MG63 (cell line): ENCODE data around the gene SPATA31D4. TPM values are rescaled to one million over a fixed set of nuclear protein-coding genes. Genes with fewer than 3 reads are reported as not detected.
A peak's percentile ranks its signal among the peaks of the same experiment; 100 is the strongest.
"Not testable (repeated sequence)": the region's sequence is repeated elsewhere in the genome, so short reads cannot be mapped to it uniquely, and the experiment has no call there.

Experiments used
- DNase-seq: peaks from one replicate; pipeline ENCODE4 v3.0.0-alpha.2; 2020
- H3K27me3 ChIP-seq: fragments of 250-450 bp; sonication (Bioruptor Pico); 2 replicates; pipeline ENCODE4 v1.5.1; 2020; ENCODE audit warnings: mild to moderate bottlenecking, moderate library complexity
- H3K36me3 ChIP-seq: fragments of 250-450 bp; sonication (Bioruptor Pico); 2 replicates; pipeline ENCODE4 v1.5.1; 2020; ENCODE audit warnings: mild to moderate bottlenecking, moderate library complexity
- H3K4me3 ChIP-seq: fragments of 250-450 bp; sonication (Bioruptor Pico); 2 replicates; pipeline ENCODE4 v1.5.1; 2020; ENCODE audit warnings: mild to moderate bottlenecking, moderate library complexity
- H3K9me3 ChIP-seq: fragments of 250-450 bp; sonication (Bioruptor Pico); 2 replicates; pipeline ENCODE4 v1.5.1; 2020; ENCODE audit warnings: mild to moderate bottlenecking, moderate library complexity
- total RNA-seq: library from RNA; depleted of rRNA; stranded (reverse); fragments of >200 nt; shearing (Covaris generic); gene quantifications from 2 replicates; pipeline ENCODE4 v1.2.3, GENCODE V29; 2014; ENCODE audit warnings: low replicate concordance; rRNA removed

The SPATA31D4 gene
- total RNA-seq, 1 experiment from 2014 or later = not detected

DNA sequence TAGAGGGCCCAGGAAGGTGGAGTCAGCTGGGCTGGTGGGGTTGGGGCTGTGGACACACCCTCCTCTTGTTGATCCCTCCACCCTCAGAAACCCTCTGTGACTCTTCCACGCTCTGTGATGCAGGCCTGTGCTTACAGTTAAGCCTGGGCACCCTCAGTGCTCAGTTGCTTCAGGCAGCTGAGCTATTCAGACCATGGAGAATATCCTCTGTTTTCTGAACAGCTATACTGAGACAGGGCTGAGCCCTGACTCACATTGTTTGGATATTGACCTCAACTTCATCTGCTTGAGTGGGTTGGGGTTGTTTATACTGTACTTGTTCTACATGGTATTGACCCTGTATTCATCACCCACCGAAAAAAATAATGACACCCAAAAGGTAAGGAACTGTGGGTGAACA is 15.2 kb downstream of the SPATA31D4 start, which contains the start of gene SPATA31D3:
SPATA31D3 (plus strand) TSS at position 108 of the 400 bp plus-strand sequence; CDS start at position 194, 86 bp downstream.
- DNase-seq, H3K9me3 ChIP-seq, H3K4me3 ChIP-seq, H3K27me3 ChIP-seq, H3K36me3 ChIP-seq: not testable (repeated sequence)

DNA sequence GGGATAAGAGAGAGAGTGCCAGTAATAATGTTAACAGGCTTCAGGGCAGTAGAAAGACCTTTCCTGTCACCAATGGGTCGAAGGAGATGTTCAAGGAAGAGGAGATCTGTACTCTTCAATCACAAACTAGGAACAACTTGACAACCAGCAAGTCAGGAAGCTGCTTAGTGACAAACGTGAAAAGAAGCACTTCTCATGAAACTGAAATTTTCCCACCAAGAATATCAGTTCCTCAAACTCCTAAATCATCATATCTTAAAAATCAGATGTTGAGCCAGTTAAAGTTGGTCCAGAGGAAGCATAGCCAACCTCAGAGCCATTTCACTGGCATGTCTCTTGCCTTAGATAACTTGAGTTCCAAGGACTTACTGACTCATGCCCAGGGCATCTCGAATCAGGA is 20.4 kb downstream of the SPATA31D4 start:
- H3K36me3 ChIP-seq, DNase-seq, H3K27me3 ChIP-seq, H3K4me3 ChIP-seq, H3K9me3 ChIP-seq: not testable (repeated sequence)

DNA sequence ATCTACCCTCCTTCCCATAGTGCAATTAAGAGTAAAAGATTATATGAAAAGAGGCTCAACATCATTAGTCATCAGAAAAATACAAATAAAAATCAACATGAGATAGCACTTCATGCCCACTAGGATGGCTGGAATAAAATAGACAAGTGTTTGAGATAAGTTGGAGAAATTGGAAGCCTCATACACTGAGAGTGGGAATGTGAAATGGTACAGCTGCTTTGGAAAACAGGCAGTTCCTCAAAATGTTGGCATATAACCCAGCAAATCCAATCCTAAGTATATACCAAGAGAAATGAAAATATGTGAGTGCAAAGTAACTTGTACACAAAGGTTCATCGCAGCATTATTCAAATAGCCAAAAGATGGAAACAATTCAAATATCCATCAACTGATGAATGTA is 24.9 kb downstream of the SPATA31D4 start:
- no peak for DNase-seq
- Histone ChIP-seq H3K36me3 (no peaks in the 10 kb centered on the region), H3K4me3 (no peak overlapping the region), H3K27me3 (no peaks in the 10 kb centered on the region), H3K9me3 (no peaks in the 10 kb centered on the region)

DNA sequence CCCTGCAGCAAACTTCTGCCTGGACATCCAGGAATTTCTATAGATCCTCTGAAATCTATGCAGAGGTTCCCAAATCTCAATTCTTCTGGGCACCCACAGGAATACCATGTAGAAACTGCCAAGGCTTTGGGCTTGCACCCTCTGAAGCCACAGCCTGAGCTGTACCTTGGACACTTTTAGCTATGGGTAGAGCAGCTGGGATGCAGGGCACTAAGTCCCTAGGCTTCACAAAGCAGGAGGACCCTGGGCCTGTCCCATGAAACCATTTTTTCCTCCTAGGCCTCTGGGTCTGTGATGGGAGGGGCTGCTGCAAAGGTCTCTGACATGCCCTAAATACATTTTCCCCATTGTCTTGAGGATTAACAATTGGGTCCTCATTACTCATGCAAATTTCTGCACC is 27.4 kb downstream of the SPATA31D4 start:
- DNase-seq = no peak
- no peak overlapping the region for H3K4me3 ChIP-seq
- H3K9me3 ChIP-seq = no peaks in the 10 kb centered on the region
- H3K27me3 ChIP-seq = no peaks in the 10 kb centered on the region
- no peaks in the 10 kb centered on the region for H3K36me3 ChIP-seq

DNA sequence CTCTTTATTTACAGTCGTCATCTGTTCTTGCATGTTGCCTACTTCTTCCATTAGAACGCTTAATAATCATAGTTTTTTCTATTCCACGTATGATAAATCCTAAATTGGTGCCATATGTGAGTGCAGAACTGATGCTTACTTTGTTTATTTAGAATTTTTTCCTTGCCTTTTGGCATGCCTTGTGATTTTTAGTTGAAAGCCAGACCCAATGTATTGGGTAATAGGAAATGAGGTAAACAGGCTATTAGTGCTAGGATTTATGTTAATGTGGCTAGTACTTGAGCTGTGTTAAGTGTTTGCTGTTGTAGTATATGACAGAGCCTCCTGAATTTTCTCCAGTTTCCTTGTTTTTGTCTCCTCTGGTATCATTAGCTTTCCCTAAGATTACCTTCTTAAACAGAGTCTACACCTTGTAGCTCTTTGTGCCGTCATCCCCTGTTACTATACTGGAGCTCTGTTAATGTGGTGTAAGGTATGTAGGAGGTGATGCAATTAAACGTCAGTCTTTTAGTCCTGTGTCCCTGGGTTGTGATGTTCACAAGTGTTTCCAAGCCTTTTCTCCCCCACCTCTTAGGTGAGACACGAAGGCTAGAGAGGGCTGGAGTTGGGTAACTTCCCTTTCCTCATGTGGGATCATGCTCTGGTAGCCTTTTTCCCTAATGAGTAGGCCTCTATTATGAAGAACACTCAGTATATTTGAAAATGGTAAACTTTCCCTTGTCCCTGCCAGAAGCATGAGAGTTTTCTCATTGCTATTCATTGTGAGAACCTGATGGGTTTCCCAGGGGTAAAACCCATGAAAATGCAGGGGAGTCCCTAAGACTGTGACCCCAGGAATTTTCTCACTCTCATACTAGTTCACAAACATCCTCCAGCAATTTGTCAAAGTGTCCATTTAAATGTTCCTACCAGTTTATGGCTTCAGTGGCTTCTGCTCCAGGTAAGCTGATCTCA is 36.3 kb downstream of the SPATA31D4 start:
- no peak overlapping the region for H3K4me3 ChIP-seq
- no peaks in the 10 kb centered on the region for H3K27me3 ChIP-seq
- no peaks in the 10 kb centered on the region for H3K9me3 ChIP-seq
- no peak for DNase-seq
- no peaks in the 10 kb centered on the region for H3K36me3 ChIP-seq

DNA sequence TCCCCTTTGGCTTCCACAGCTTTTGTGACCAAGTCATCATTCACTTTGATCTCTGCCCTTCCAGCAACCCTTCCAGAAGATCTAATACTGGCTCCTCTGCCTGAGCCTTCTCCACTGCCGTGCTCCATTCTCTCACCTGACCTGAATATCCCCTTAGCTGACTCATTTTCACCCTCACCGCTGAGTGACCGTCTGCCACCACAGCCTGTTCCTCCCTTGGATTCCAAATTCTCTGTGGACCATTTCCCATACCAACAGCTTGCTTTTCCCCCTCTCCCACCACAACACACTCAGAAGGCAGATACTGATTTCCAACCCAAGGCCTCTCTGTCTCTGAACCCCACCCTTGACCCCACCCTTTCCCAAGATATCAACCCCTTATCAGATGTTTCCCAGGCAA is 39.8 kb downstream of the SPATA31D4 start:
- H3K27me3 ChIP-seq = no peaks in the 10 kb centered on the region
- H3K36me3 ChIP-seq = no peaks in the 10 kb centered on the region
- H3K9me3 ChIP-seq = no peaks in the 10 kb centered on the region
- no peak overlapping the region for H3K4me3 ChIP-seq
- DNase-seq = no peak

DNA sequence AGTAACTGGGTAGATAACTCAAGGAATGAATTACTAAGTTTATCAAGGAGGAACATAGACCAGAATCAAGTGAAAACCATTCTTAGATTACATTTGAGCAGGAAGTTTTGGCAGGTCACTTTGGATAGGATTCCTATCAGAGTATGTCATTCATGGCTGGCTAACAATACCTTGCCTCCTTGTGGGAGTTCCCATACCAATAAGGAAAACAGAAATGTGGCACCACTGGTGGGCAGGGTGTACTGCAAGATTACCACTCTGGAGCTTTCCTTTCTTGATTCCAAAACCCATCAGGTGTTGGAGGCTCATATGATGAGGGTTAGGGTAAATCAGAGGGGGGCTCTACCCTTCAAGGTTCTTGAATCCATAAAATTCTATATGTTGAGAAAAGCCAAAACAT is 41.7 kb downstream of the SPATA31D4 start:
- Histone ChIP-seq H3K27me3 (no peaks in the 10 kb centered on the region), H3K4me3 (no peak overlapping the region), H3K9me3 (no peaks in the 10 kb centered on the region), H3K36me3 (no peaks in the 10 kb centered on the region)
- peak; percentile 15 for DNase-seq

DNA sequence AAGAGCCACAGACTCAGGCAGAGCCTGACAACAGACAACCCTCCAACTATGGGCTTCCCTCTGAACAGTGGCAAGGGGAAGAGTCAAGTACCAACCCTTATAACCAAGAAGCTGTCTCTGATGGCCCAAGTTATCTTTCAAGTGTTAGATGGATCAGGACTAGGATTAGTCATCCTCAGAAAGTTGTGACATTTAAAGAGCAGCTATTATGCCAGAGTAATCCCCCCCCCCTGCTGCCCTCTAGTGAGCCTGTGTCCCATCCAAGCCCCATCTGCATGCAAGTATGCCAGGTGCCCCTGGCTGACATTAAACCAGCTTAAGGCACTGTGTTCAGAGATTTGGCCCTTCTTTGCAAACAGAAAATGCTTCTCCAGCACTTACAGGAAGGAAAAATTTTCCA is 43.5 kb downstream of the SPATA31D4 start:
- H3K27me3 ChIP-seq = no peaks in the 10 kb centered on the region
- H3K4me3 ChIP-seq = no peak overlapping the region
- no peak for DNase-seq
- H3K9me3 ChIP-seq = no peaks in the 10 kb centered on the region
- no peaks in the 10 kb centered on the region for H3K36me3 ChIP-seq

DNA sequence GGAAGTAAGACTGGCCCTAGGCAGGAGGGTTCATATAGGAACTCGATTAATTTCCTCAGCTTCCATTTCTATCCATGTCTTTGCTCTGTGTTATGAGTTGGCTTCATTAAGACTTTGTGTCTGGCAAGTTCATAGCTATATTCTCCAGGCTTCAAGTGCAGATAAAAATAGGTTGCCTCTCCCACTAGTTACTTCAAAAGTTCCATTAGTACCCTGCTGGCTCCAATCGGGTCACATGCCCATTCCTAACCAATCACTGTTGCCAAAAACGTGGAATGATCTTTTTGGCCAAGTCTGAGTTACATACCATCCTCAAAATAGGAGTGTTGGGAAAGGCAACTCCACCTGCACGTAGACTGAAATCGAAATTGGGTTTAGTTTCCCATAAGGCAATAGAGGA is 46.5 kb downstream of the SPATA31D4 start:
- Histone ChIP-seq H3K4me3 (no peak overlapping the region), H3K9me3 (no peaks in the 10 kb centered on the region), H3K27me3 (no peaks in the 10 kb centered on the region), H3K36me3 (no peaks in the 10 kb centered on the region)
- no peak for DNase-seq

DNA sequence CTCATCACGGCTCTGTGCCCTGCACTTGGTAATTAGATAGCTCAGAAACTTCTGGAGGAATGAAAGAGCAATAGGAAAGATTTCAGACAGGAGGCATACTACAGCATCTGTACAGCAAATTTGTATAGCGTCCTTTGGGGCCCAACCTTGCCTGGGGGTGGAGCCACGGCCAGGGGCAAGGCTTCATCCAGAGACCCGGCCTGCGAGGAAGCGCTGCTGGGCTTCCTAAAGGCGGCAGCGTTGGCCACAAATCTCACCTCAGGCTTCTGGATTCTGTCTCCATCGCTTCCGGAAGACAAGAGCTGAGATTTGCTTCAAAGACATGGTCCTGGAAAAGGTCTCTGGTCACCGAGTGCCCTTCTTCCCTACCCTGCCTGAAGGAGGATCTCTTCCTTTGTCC is 48.1 kb downstream of the SPATA31D4 start:
- H3K9me3 ChIP-seq = no peaks in the 10 kb centered on the region
- DNase-seq = no peak
- H3K27me3 ChIP-seq = no peaks in the 10 kb centered on the region
- no peak overlapping the region for H3K4me3 ChIP-seq
- H3K36me3 ChIP-seq = no peaks in the 10 kb centered on the region

DNA sequence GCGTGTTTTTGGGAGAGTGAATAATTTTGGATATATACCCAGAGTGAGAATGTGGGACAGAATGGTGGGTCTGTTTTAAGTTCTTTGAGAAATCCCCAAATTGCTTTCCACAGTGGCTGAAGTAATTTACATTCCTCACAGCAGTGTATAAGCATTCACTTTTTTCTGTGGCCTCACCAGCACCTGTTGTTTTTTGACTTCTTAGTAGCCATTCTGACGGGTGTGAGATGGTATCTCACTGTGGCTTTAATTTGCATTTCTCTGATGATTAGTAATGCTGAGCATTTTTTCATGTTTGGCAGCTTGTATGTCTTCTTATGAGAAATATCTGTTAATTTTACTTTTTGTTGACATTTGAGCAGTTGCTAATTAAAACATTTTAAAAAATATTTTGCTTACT is 51.0 kb downstream of the SPATA31D4 start:
- no peak overlapping the region for H3K4me3 ChIP-seq
- no peaks in the 10 kb centered on the region for H3K9me3 ChIP-seq
- DNase-seq = no peak

DNA sequence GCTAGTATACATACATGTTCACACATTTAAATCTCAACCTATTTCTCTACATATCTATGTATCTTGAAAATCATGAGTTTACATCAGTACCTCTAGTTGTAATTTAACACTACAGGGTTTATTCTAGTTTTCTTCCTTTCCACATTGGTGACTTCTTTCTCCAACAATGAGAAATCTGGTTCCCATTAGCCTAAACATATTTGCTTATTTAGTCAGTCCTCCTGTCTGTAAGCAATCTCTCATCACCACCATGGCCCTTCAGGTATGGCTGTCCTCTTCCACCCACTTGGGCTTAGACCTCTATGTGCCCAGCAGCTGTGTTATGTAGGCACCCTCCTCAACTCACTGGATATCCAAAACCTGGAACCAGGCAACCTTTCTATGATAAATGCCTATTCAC is 52.3 kb downstream of the SPATA31D4 start:
- Histone ChIP-seq H3K27me3 (no peaks in the 10 kb centered on the region), H3K4me3 (no peak overlapping the region), H3K36me3 (no peaks in the 10 kb centered on the region), H3K9me3 (no peaks in the 10 kb centered on the region)
- DNase-seq = no peak

More for the DNA sequence above, 51.0 kb downstream of the SPATA31D4 start:
- no peaks in the 10 kb centered on the region for H3K27me3 ChIP-seq
- H3K36me3 ChIP-seq = no peaks in the 10 kb centered on the region

DNA sequence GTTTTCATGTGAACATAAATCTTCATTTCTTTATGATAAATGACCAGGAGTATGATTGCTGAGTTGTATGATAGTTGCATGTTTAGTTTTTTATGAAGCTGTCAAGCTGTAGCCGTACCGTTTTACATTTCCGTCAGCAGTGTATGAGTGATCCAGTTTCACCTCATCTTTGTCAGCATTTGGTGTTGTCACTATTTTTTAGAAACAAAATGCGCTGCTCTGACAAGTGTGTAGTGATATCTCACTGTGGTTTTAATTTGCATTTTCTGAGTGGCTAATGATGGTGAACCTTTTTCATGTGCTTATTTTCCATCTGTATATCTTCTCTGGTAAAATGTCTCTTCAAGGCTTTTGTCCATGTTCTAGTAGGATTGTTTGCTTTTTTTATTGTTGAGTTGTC is 53.7 kb downstream of the SPATA31D4 start:
- no peak overlapping the region for H3K4me3 ChIP-seq
- H3K27me3 ChIP-seq = no peaks in the 10 kb centered on the region
- H3K36me3 ChIP-seq = no peaks in the 10 kb centered on the region

More for the DNA sequence above, 53.7 kb downstream of the SPATA31D4 start:
- H3K9me3 ChIP-seq = no peaks in the 10 kb centered on the region
- no peak for DNase-seq

Other genes with a start within 250 kb of the SPATA31D4 start
- 4.3 and 6.1 TPM in 2 replicates for gene TLE1, start 238.9 kb upstream of the SPATA31D4 start, total RNA-seq
- gene SPATA31D3, start 15.1 kb downstream of the SPATA31D4 start, total RNA-seq = not detected in 2 replicates
- not detected in 2 replicates for gene SPATA31D1, start 60.3 kb downstream of the SPATA31D4 start, total RNA-seq